Peyer's patch (tissue), 4 donors: ENCODE results near the gene MTG2. TPM values are rescaled to one million over a fixed set of nuclear protein-coding genes. Genes with fewer than 3 reads are reported as not detected.

Experiments
- DNase-seq, 3 donors: peaks; one replicate each; pipeline ENCODE4 v3.0.0-alpha.2; 2017 to 2019
- H3K27ac ChIP-seq, 4 donors: fragments of 200-600 bp; sonication (generic); one replicate each; pipeline ENCODE4 v1.5.1; 2016 to 2019
- H3K27me3 ChIP-seq, 2 donors: fragments of 200-600 bp; sonication (generic); one replicate each; pipeline ENCODE4 v1.5.1; 2019
- H3K36me3 ChIP-seq, 3 donors: fragments of 200-600 bp; sonication (generic); one replicate each; pipeline ENCODE4 v1.5.1; 2016 to 2019
- H3K4me1 ChIP-seq, 4 donors: fragments of 200-600 bp; sonication (generic); one replicate each; pipeline ENCODE4 v1.5.1; 2016 to 2019
- H3K4me3 ChIP-seq, 4 donors: fragments of 200-600 bp; sonication (generic); 1 replicate in 3 of 4; 2 replicates in 1 of 4; pipeline ENCODE4 v1.5.1; 2016 to 2019; ENCODE audit warnings: mild to moderate bottlenecking in 1 of 4
- H3K9me3 ChIP-seq, 4 donors: fragments of 200-600 bp; sonication (generic); one replicate each; pipeline ENCODE4 v1.5.1; 2016 to 2019; ENCODE audit warnings: mild to moderate bottlenecking in 1 of 4
- CTCF ChIP-seq, 6 experiments: fragments of 450-650 bp in 4 of 6; fragments of 200-600 bp in 2 of 6; sonication (generic) in 1 of 6; IDR thresholded peaks; one replicate each; pipeline ENCODE4 v1.5.1; 2017 to 2019; ENCODE audit warnings: antibody characterized with exemption in 6 of 6, mild to moderate bottlenecking in 3 of 6, moderate library complexity in 1 of 6
- POLR2A ChIP-seq, 2 donors: fragments of 450-650 bp; IDR thresholded peaks; one replicate each; pipeline ENCODE4 v1.5.1; 2017; ENCODE audit warnings: antibody characterized with exemption in 2 of 2, mild to moderate bottlenecking in 2 of 2, moderate library complexity in 2 of 2
- total RNA-seq, 4 donors: library from RNA; depleted of rRNA; stranded (reverse); fragments of >200 nt; gene quantifications; one replicate each; pipeline ENCODE4 v1.1.0, GENCODE V29; 2016

Gene MTG2
- total RNA-seq, 4 donors from 2014 or later, result 23.1 to 62.2 (median 31.6) TPM

DNA sequence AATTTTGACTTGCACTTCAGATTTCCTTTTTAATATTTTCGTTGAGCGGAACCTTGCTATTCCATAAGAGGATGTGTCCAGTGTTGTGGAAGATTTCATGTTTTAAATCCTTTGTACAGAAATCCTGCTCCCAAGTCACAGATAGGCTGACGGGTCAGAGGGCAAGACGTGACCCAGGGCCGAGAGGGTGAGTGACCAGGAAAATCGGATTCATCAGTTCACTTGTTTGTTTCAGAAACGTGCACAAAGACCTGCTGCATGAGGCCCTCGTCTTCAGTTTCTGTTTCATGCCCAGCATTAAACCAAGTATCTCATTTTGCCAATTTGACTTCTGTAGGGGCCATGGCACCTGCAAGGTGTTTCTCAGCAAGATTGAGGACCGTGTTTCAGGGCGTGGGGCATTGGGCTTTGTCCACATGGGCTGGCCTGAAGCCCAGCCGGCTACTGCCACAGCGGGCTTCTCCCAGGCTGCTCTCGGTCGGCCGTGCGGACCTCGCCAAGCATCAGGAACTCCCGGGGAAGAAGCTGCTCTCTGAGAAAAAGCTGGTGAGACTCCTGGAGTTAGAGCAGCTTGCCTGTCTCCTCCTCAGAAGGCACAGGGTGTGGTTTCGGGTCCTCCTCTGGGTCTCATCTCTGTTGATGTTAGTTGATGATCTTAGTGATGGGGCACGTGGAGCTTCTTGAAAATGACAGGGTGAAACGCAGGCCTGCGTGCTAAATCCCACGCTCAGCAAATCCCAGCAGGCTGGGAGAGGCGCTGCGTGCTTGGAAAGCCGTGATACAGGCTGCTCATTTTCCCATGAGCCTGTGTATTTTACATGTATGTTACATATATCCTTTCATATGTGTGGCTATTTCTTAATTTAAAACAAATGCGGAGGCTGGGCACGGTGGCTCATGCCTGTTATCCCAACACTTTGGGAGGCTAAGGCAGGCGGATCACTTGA is 10.5 kb downstream of the MTG2 start:
- H3K9me3 ChIP-seq, result no peaks in the 10 kb centered on the region
- H3K36me3 ChIP-seq, result peaks cover 0 to 77% (median 0%) of the 10 kb centered on the region in 3 donors

DNA sequence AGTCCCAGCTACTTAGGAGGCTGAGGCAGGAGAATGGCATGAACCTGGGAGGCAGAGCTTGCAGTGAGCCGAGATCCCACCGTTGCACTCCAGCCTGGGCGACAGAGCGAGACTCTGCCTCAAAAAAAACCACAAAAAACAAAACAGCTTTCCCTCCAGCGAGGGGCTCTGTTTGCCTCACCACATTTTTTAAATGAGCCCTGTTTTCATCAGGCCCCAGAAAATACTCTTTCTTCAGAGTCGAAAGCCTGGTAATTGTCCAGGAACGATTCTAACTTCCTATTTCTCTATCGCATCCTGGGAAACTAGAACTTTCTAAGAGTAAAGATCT is 12.2 kb downstream of the MTG2 start:
- no peaks in the 10 kb centered on the region for H3K9me3 ChIP-seq
- H3K36me3 ChIP-seq, result peaks cover 0 to 79% (median 0%) of the 10 kb centered on the region in 3 donors
- no peaks in the 10 kb centered on the region for H3K4me1 ChIP-seq
- no peak overlapping the region for H3K27ac ChIP-seq
- H3K4me3 ChIP-seq, result no peak overlapping the region
- H3K27me3 ChIP-seq, result no peaks in the 10 kb centered on the region
- DNase-seq, result no peak
- no peak for TF ChIP-seq CTCF (IDR thresholded peaks at IDR 0.05)
- TF ChIP-seq POLR2A (IDR thresholded peaks at IDR 0.05), result no peak

More for the DNA sequence above, 10.5 kb downstream of the MTG2 start:
- Histone ChIP-seq H3K4me3 (no peak overlapping the region), H3K4me1 (no peaks in the 10 kb centered on the region), H3K27ac (no peak overlapping the region), H3K27me3 (no peaks in the 10 kb centered on the region)
- no peak for TF ChIP-seq CTCF (IDR thresholded peaks at IDR 0.05)
- TF ChIP-seq POLR2A (IDR thresholded peaks at IDR 0.05), result no peak
- DNase-seq, result peak in 1 of 3 donors; percentile 25

GRCh38 chr20:62195736-62196135 is 12.9 kb downstream of the MTG2 start:
- TF ChIP-seq POLR2A (IDR thresholded peaks at IDR 0.05) (no peak), CTCF (IDR thresholded peaks at IDR 0.05) (no peak)
- peaks cover 0 to 78% (median 0%) of the 10 kb centered on the region in 3 donors for H3K36me3 ChIP-seq
- no peaks in the 10 kb centered on the region for H3K27me3 ChIP-seq
- H3K9me3 ChIP-seq, result no peaks in the 10 kb centered on the region
- H3K4me1 ChIP-seq, result no peaks in the 10 kb centered on the region
- H3K27ac ChIP-seq, result no peak overlapping the region
- H3K4me3 ChIP-seq, result no peak overlapping the region
- DNase-seq, result peak in 1 of 3 donors; percentile 16

DNA sequence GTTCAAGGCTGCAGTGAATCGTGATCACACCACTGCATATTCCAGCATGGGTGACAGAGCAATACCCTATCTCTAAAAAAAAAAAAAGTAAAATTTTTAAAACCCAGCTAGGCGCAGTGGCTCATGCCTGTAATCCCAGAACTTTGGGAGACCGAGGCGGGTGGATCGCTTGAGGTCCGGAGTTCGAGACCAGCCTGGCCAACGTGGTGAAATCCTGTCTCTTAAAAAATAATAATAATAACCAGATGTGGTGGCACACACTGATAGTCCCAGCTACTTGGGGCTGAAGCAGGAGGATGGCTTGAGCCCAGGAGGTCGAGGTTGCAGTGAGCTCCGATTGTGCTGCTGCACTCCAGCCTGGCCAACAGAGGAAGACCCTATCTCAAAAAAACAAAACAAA is 13.5 kb downstream of the MTG2 start:
- Histone ChIP-seq H3K4me1 (peaks cover 0 to 5% (median 0%) of the 10 kb centered on the region in 4 donors), H3K9me3 (no peaks in the 10 kb centered on the region), H3K27me3 (no peaks in the 10 kb centered on the region), H3K36me3 (peaks cover 0 to 79% (median 0%) of the 10 kb centered on the region in 3 donors), H3K4me3 (no peak overlapping the region), H3K27ac (no peak overlapping the region)
- TF ChIP-seq CTCF (IDR thresholded peaks at IDR 0.05), result no peak
- DNase-seq, result peak in 1 of 3 donors; percentile 23

- no peak overlapping the region for H3K27ac ChIP-seq
- H3K4me3 ChIP-seq, result no peak overlapping the region
- H3K9me3 ChIP-seq, result no peaks in the 10 kb centered on the region
- TF ChIP-seq POLR2A (IDR thresholded peaks at IDR 0.05) (no peak), CTCF (IDR thresholded peaks at IDR 0.05) (no peak)
- H3K36me3 ChIP-seq, result peaks cover 0 to 82% (median 0%) of the 10 kb centered on the region in 3 donors
- no peak for DNase-seq
- no peaks in the 10 kb centered on the region for H3K27me3 ChIP-seq
- peaks cover 0 to 11% (median 0%) of the 10 kb centered on the region in 4 donors for H3K4me1 ChIP-seq
Observed at GRCh38 chr20:62197311-62197710, 14.5 kb downstream of the MTG2 start.
